ENCODE measurements around the gene FHIT. TPM values are rescaled to one million over a fixed set of nuclear protein-coding genes. Genes with fewer than 3 reads are reported as not detected.

FHIT gene
- total and polyA plus RNA-seq, 2 of the 4 experiments (the other 2 are of a cell fraction): 0.07 TPM; not detected in 1

DNA sequence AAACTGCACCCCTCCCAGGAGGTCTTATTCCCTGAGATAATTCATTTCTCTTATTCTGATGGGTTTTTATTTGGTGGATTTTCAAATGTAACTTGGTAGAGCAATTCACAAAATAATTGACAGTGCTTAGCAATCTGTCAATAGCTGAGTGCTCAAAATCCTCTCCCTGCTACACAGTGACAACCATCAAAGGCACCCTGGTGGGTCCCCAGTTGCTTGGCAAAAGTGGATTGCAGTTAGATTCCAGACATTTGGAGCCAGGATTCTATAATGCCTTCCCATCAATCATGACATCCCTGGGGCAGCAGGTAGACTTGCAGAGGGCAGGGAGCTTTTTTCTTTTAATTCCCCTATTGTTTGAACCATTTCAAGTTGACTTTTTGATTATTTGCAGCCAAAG is 59.0 kb downstream of the FHIT start:
- Histone ChIP-seq H3K23ac (ENCODE audit: low read depth, low read length) (no peak overlapping the region), H2AK9ac (replicated peaks; ENCODE audit: low read depth, low read length, poor library complexity) (no peak overlapping the region), H3K36me3 (ENCODE audit: control insufficient read depth, insufficient read depth, low read length) (no peaks in the 10 kb centered on the region), H3K9ac (ENCODE audit: low read depth, low read length) (no peak overlapping the region), H3K27ac (ENCODE audit: insufficient read depth, low read length) (no peak overlapping the region), H3K27me3 (ENCODE audit: control insufficient read depth, insufficient read depth, low read length) (no peaks in the 10 kb centered on the region), H3K4ac (ENCODE audit: low read depth, low read length) (no peak overlapping the region), H4K5ac (ENCODE audit: low read depth, low read length) (no peak overlapping the region), H3K79me1 (ENCODE audit: low read depth in 1 of 2, low read length in 2 of 2) (no peaks in the 10 kb centered on the region), H3K9me1 (ENCODE audit: insufficient read depth, low read length) (no peaks in the 10 kb centered on the region), H2AK5ac (ENCODE audit: low read depth, low read length) (no peak overlapping the region), H3K4me3 (ENCODE audit: insufficient read depth, low read depth, low read length) (no peak overlapping the region), H3K4me1 (ENCODE audit: control insufficient read depth, insufficient read depth, low read length) (no peaks in the 10 kb centered on the region), H4K91ac (ENCODE audit: insufficient read depth, low read depth, low read length) (no peak overlapping the region), H3K14ac (replicated peaks; ENCODE audit: low read depth, low read length) (no peak overlapping the region), H3K56ac (ENCODE audit: extremely low read depth, insufficient read depth, low read length) (no peak overlapping the region), H2BK120ac (ENCODE audit: low read depth, low read length) (no peak overlapping the region), H3K18ac (ENCODE audit: low read depth, low read length) (no peak overlapping the region), H4K8ac (ENCODE audit: low read depth in 2 of 2, low read length in 2 of 2) (no peak overlapping the region), H2BK15ac (ENCODE audit: low read depth, low read length) (no peak overlapping the region), H3K4me2 (ENCODE audit: low read depth, low read length) (no peak overlapping the region), H3K9me3 (ENCODE audit: control insufficient read depth, insufficient read depth, low read length) (no peaks in the 10 kb centered on the region), H2BK5ac (ENCODE audit: low read depth, low read length, poor library complexity, severe bottlenecking) (no peak overlapping the region), H4K20me1 (ENCODE audit: insufficient read depth, low read length) (no peaks in the 10 kb centered on the region), H2BK20ac (ENCODE audit: low read depth, low read length) (no peak overlapping the region), H2AFZ (replicated peaks; ENCODE audit: low read length, poor library complexity) (no peak overlapping the region)
- ChIA-PET POLR2A (ENCODE audit: unreplicated experiment) (no interaction called here), CTCF (no interaction called here)
- dilution Hi-C loops (cut with HindIII; ENCODE audit: low sequenced_read_pairs, unreplicated experiment) (no loop called here), in situ Hi-C loops (cut with MboI; ENCODE audit: low sequenced_read_pairs) (no loop called here), intact Hi-C loops (cut with micrococcal nuclease) (no loop called here)
- DNase-seq (no peak), ATAC-seq (ENCODE audit: low read depth) (no peak)
- no TSS peak for BruUV-seq (replicated peaks)
- TF ChIP-seq MAZ (IDR thresholded peaks at IDR 0.05; ENCODE audit: borderline replicate concordance, low read depth, low read length) (no peak), CHD1 (IDR thresholded peaks at IDR 0.05; ENCODE audit: low read depth, low read length) (no peak), MAFK (IDR thresholded peaks at IDR 0.05; ENCODE audit: low read depth, low read length) (no peak), RFX5 (IDR thresholded peaks at IDR 0.05; ENCODE audit: low read depth, low read length) (no peak)
- TF ChIP-seq, protein P1, sequence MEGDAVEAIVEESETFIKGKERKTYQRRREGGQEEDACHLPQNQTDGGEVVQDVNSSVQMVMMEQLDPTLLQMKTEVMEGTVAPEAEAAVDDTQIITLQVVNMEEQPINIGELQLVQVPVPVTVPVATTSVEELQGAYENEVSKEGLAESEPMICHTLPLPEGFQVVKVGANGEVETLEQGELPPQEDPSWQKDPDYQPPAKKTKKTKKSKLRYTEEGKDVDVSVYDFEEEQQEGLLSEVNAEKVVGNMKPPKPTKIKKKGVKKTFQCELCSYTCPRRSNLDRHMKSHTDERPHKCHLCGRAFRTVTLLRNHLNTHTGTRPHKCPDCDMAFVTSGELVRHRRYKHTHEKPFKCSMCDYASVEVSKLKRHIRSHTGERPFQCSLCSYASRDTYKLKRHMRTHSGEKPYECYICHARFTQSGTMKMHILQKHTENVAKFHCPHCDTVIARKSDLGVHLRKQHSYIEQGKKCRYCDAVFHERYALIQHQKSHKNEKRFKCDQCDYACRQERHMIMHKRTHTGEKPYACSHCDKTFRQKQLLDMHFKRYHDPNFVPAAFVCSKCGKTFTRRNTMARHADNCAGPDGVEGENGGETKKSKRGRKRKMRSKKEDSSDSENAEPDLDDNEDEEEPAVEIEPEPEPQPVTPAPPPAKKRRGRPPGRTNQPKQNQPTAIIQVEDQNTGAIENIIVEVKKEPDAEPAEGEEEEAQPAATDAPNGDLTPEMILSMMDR (conservative IDR thresholded peaks at IDR 0.05; ENCODE audit: low read depth, low read length): no peak
- TF ChIP-seq, protein P2, sequence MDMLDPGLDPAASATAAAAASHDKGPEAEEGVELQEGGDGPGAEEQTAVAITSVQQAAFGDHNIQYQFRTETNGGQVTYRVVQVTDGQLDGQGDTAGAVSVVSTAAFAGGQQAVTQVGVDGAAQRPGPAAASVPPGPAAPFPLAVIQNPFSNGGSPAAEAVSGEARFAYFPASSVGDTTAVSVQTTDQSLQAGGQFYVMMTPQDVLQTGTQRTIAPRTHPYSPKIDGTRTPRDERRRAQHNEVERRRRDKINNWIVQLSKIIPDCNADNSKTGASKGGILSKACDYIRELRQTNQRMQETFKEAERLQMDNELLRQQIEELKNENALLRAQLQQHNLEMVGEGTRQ (IDR thresholded peaks at IDR 0.05; ENCODE audit: low read depth, low read length): no peak
- TF ChIP-seq, protein P3, sequence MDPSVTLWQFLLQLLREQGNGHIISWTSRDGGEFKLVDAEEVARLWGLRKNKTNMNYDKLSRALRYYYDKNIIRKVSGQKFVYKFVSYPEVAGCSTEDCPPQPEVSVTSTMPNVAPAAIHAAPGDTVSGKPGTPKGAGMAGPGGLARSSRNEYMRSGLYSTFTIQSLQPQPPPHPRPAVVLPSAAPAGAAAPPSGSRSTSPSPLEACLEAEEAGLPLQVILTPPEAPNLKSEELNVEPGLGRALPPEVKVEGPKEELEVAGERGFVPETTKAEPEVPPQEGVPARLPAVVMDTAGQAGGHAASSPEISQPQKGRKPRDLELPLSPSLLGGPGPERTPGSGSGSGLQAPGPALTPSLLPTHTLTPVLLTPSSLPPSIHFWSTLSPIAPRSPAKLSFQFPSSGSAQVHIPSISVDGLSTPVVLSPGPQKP (IDR thresholded peaks at IDR 0.05; ENCODE audit: borderline replicate concordance, low read depth, low read length): no peak
